HFF-Myc (cell line): ENCODE data around the gene LRFN4.

Experiments used
- DNase-seq: peaks from one replicate; pipeline ENCODE4 v3.0.0-alpha.2; 2011; ENCODE audit warnings: low read depth; ENCODE audit errors: extremely low read depth
- H3K4me3 ChIP-seq: replicated peaks from 2 replicates; pipeline ENCODE4 v1.5.1; 2011; ENCODE audit warnings: low read depth, mild to moderate bottlenecking, control low read depth, low read length
- CTCF ChIP-seq: IDR thresholded peaks from 2 replicates; pipeline ENCODE4 v1.5.1; 2012; ENCODE audit warnings: mild to moderate bottlenecking, low read depth, low read length, control low read depth; ENCODE audit errors: missing control alignments

LRFN4 gene

GRCh38 chr11:66853242-66854229, 3.3 kb upstream of the LRFN4 start:
- DNase-seq, result no peak
- TF ChIP-seq CTCF, result no peak
- H3K4me3 ChIP-seq, result no peak overlapping the region

- no peak for DNase-seq
- TF ChIP-seq CTCF, result no peak
- no peak overlapping the region for H3K4me3 ChIP-seq
These were observed 2.6 kb upstream of the LRFN4 start for GRCh38 chr11:66854231-66854661.

- H3K4me3 ChIP-seq, result no peak overlapping the region
- DNase-seq, result no peak
- no peak for TF ChIP-seq CTCF
These were observed 2.1 kb upstream of the LRFN4 start for GRCh38 chr11:66854729-66855211.

- peak overlapping the region; percentile 75 for H3K4me3 ChIP-seq
- peak; percentile 63 for DNase-seq
- no peak for TF ChIP-seq CTCF
These were observed 1.0 kb upstream of the LRFN4 start for GRCh38 chr11:66855574-66856495.

GRCh38 chr11:66857234-66857926, 516 bp downstream of the LRFN4 start:
- no peak for DNase-seq
- peak overlapping the region; percentile 75 for H3K4me3 ChIP-seq

More at GRCh38 chr11:66857234-66857926, 516 bp downstream of the LRFN4 start:
- no peak for TF ChIP-seq CTCF
